Stimulated activated CD8-positive, alpha-beta memory T cell treated with anti-CD3 and anti-CD28 coated beads, Interleukin-7, amount 100 ng/mL, for 48 hours (primary cell): Measurements from ENCODE around the gene XKR7.

ENCODE experiments used
- DNase-seq, 2 donors: peaks; one replicate each; pipeline ENCODE4 v3.0.0-alpha.2; 2020; ENCODE audit warnings: low read depth in 1 of 2; ENCODE audit errors: extremely low read depth in 1 of 2

The XKR7 gene

GRCh38 chr20:31974951-31975487 lies 7.1 kb downstream of the XKR7 start:
- no peak for DNase-seq

- no peak for DNase-seq
Measured at GRCh38 chr20:31975874-31976273, 7.9 kb downstream of the XKR7 start.

GRCh38 chr20:31977080-31977479 lies 9.1 kb downstream of the XKR7 start:
- DNase-seq, result no peak

- no peak for DNase-seq
Measured at GRCh38 chr20:31979713-31980426, 11.9 kb downstream of the XKR7 start.

GRCh38 chr20:31981784-31982183 lies 13.8 kb downstream of the XKR7 start:
- DNase-seq, result no peak

- DNase-seq, result no peak
Measured at GRCh38 chr20:31984981-31985471, 17.1 kb downstream of the XKR7 start.

GRCh38 chr20:31987744-31988143 lies 19.8 kb downstream of the XKR7 start:
- no peak for DNase-seq

- DNase-seq, result no peak
Measured at GRCh38 chr20:31988430-31989015, 20.6 kb downstream of the XKR7 start.

- DNase-seq, result no peak
Measured at GRCh38 chr20:31989030-31989645, 21.2 kb downstream of the XKR7 start.

- DNase-seq, result no peak
Measured at GRCh38 chr20:31990641-31991338, 22.8 kb downstream of the XKR7 start.

- no peak for DNase-seq
Measured at GRCh38 chr20:31991339-31991705, 23.4 kb downstream of the XKR7 start.

GRCh38 chr20:31992086-31992485 lies 24.1 kb downstream of the XKR7 start:
- no peak for DNase-seq

- no peak for DNase-seq
Measured at GRCh38 chr20:31996996-31997395, 29.0 kb downstream of the XKR7 start.

GRCh38 chr20:31998246-31998645 lies 30.3 kb downstream of the XKR7 start:
- DNase-seq, result no peak

- DNase-seq, result no peak
Measured at GRCh38 chr20:32003325-32003724, 35.4 kb downstream of the XKR7 start.

- DNase-seq, result no peak
Measured at GRCh38 chr20:32004963-32005362, 37.0 kb downstream of the XKR7 start.

- no peak for DNase-seq
Measured at GRCh38 chr20:32006053-32006452, 38.1 kb downstream of the XKR7 start.

- DNase-seq, result no peak
Measured at GRCh38 chr20:32006841-32007786, 39.2 kb downstream of the XKR7 start.

- DNase-seq, result no peak
Measured at GRCh38 chr20:32007787-32008616, 40.1 kb downstream of the XKR7 start.
